NCI-H1417 treated with DMSO at 0.1 percent for 48 hours (cell line): ENCODE results near the gene TAMALIN.

Experiments used
- DNase-seq: peaks from one replicate; lab custom pipeline; 2025; lab: John Stamatoyannopoulos, UW

The TAMALIN gene

GRCh38 chr12:52037248-52037861, 30.6 kb downstream of the TAMALIN start:
- DNase-seq: no peak

- no peak for DNase-seq
Observed at GRCh38 chr12:52038447-52038846, 31.7 kb downstream of the TAMALIN start.

GRCh38 chr12:52041035-52041434, 34.3 kb downstream of the TAMALIN start:
- no peak for DNase-seq

- DNase-seq: no peak
Observed at GRCh38 chr12:52041695-52042123, 35.0 kb downstream of the TAMALIN start.

- peak; percentile 12 for DNase-seq
Observed at GRCh38 chr12:52042706-52043385, 36.1 kb downstream of the TAMALIN start.

- DNase-seq: no peak
Observed at GRCh38 chr12:52043386-52044212, 36.9 kb downstream of the TAMALIN start.

GRCh38 chr12:52044292-52044983, 37.7 kb downstream of the TAMALIN start:
- no peak for DNase-seq

- DNase-seq: no peak
Observed at GRCh38 chr12:52045794-52046199, 39.1 kb downstream of the TAMALIN start.

GRCh38 chr12:52046859-52047258, 40.1 kb downstream of the TAMALIN start:
- no peak for DNase-seq

GRCh38 chr12:52049286-52049685, 42.5 kb downstream of the TAMALIN start:
- DNase-seq: no peak

- DNase-seq: no peak
Observed at GRCh38 chr12:52049688-52050087, 42.9 kb downstream of the TAMALIN start.

- DNase-seq: no peak
Observed at GRCh38 chr12:52050116-52050757, 43.5 kb downstream of the TAMALIN start.

- peak; percentile 54 for DNase-seq
Observed at GRCh38 chr12:52050758-52051541, 44.2 kb downstream of the TAMALIN start, which contains the start of gene NR4A1. TSS of gene NR4A1 (plus strand) at chr12:52051442. CDS start at chr12:52054329, 2,887 bp downstream.

GRCh38 chr12:52052468-52053186, 45.9 kb downstream of the TAMALIN start:
- no peak for DNase-seq

GRCh38 chr12:52053536-52054209, 46.9 kb downstream of the TAMALIN start:
- no peak for DNase-seq

GRCh38 chr12:52054231-52054832, 47.6 kb downstream of the TAMALIN start:
- no peak for DNase-seq

GRCh38 chr12:52054833-52055730, 48.3 kb downstream of the TAMALIN start:
- no peak for DNase-seq
